Ascending aorta (tissue), 2 donors: ENCODE data around the gene SIL1. TPM values are rescaled to one million over a fixed set of nuclear protein-coding genes. Genes with fewer than 3 reads are reported as not detected.
A peak's percentile ranks its signal among the peaks of the same experiment; 100 is the strongest.

Experiments
- DNase-seq, 2 donors: peaks; one replicate each; pipeline ENCODE4 v3.0.0-alpha.2; 2019; ENCODE audit warnings: low spot score in 2 of 2
- H3K27ac ChIP-seq, 2 donors: fragments of 200-600 bp; sonication (generic); one replicate each; pipeline ENCODE4 v1.5.1; 2016 to 2017; ENCODE audit warnings: mild to moderate bottlenecking in 1 of 2
- H3K27me3 ChIP-seq: fragments of 200-600 bp; sonication (generic); one replicate; pipeline ENCODE4 v1.5.1; 2017
- H3K36me3 ChIP-seq, 2 donors: fragments of 200-600 bp; sonication (generic); one replicate each; pipeline ENCODE4 v1.5.1; 2016
- H3K4me1 ChIP-seq, 2 donors: fragments of 200-600 bp; sonication (generic); one replicate each; pipeline ENCODE4 v1.5.1; 2016 to 2017; ENCODE audit warnings: mild to moderate bottlenecking in 1 of 2
- H3K4me3 ChIP-seq, 2 donors: fragments of 200-600 bp; sonication (generic); one replicate each; pipeline ENCODE4 v1.5.1; 2016 to 2017; ENCODE audit warnings: mild to moderate bottlenecking in 1 of 2
- H3K9me3 ChIP-seq, 2 donors: fragments of 200-600 bp; sonication (generic); one replicate each; pipeline ENCODE4 v1.5.1; 2016
- intact Hi-C: fragments of 100-400 bp; cut with DNase I; formaldehyde crosslinking; loops from one replicate; pipeline ENCODE4 v1.15.1; 2023
- total RNA-seq: library from RNA; depleted of rRNA; stranded (reverse); fragments of >200 nt; gene quantifications from one replicate; pipeline ENCODE4 v1.1.0, GENCODE V29; 2016
- TF ChIP-seq, protein P1 (sequence below), 3 experiments: fragments of 200-600 bp in 2 of 3; fragments of 450-650 bp in 1 of 3; sonication (generic) in 2 of 3; IDR thresholded peaks; one replicate each; pipeline ENCODE4 v1.5.1; 2016 to 2019; ENCODE audit warnings: antibody characterized with exemption in 3 of 3, mild to moderate bottlenecking in 1 of 3, moderate library complexity in 1 of 3

SIL1 gene
- total RNA-seq, 1 donor from 2014 or later: 53.4 TPM

DNA sequence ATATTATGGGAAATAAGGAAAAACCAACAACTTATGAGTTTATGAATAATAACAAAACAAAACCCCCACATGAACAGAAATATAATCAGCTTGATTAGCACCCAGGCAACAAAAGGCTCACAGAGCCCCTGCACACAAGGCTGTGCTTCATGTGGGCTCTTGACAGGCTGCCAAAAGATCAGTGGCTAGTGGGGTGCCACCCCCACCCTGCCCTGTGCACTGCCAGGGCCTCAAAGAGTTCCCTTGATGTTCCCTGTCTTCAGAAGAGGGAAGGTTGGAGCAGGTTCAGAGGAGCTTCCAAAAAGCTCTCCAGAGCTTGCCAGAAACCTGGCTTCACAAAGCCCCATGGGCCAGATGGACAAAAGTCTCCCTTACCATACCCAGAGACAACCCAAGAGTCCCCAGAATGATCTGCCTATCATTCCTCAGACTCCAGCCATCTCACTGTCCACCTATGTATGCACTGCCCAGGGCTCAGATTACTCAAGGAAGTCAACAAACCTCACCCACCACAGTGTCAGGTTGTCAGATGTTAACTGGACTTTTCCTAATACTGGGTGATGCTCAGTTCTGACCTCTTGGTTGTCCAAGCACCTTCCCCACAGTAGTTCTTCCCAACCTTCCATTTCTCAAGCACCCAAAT lies 87.5 kb downstream of the SIL1 start:
- intact Hi-C loops: no loop called here
- Histone ChIP-seq H3K27ac (no peak overlapping the region), H3K36me3 (no peaks in the 10 kb centered on the region), H3K27me3 (no peaks in the 10 kb centered on the region), H3K9me3 (no peaks in the 10 kb centered on the region), H3K4me1 (peaks cover 0 to 22% of the 10 kb centered on the region in 2 donors), H3K4me3 (no peak overlapping the region)
- no peak for DNase-seq
- TF ChIP-seq, protein P1, sequence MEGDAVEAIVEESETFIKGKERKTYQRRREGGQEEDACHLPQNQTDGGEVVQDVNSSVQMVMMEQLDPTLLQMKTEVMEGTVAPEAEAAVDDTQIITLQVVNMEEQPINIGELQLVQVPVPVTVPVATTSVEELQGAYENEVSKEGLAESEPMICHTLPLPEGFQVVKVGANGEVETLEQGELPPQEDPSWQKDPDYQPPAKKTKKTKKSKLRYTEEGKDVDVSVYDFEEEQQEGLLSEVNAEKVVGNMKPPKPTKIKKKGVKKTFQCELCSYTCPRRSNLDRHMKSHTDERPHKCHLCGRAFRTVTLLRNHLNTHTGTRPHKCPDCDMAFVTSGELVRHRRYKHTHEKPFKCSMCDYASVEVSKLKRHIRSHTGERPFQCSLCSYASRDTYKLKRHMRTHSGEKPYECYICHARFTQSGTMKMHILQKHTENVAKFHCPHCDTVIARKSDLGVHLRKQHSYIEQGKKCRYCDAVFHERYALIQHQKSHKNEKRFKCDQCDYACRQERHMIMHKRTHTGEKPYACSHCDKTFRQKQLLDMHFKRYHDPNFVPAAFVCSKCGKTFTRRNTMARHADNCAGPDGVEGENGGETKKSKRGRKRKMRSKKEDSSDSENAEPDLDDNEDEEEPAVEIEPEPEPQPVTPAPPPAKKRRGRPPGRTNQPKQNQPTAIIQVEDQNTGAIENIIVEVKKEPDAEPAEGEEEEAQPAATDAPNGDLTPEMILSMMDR (IDR thresholded peaks at IDR 0.05): no peak

DNA sequence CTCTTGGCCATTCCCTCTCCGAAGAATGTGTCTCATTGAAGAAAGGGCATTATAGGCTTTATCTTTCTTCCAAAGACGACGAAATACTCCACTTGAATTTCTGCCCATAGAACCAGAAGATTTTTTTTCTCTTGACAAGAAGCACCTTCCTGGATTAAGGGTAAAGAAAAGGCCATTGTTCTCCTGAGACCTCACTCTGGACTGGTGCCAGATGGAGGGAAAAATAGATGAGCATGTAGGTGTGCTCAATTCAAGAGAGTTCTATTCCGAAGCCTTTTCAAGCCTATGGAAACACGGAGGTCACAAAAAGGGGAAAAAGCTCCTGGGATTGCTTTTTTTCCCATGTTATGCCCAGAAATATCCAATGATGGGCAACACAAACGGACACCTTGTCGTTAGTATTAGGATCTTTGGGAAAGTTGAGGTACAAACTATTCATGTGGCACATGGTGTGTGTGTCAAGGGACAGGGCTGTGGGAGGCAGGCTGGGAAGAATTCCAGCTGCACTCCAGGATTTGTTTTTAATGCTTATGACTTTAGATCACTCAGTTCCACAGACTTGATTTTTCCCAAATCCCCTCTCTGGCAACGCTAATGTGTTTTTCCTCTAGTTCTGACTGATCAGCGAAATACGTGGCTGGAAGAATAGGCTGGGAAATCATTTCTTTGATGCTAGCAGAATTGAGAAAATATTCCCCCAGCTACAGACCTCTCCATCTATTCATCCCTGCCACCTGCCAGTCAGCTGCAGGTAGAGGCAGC lies 89.9 kb downstream of the SIL1 start:
- no peaks in the 10 kb centered on the region for H3K27me3 ChIP-seq
- TF ChIP-seq, protein P1 (IDR thresholded peaks at IDR 0.05): no peak
- intact Hi-C loops: loop anchor here (2.0 kb wide), 1 partner anchor 35 kb away; no protein-coding TSS in a partner anchor
- no peaks in the 10 kb centered on the region for H3K9me3 ChIP-seq
- H3K4me1 ChIP-seq: peaks cover 0 to 41% of the 10 kb centered on the region in 2 donors
- no peak overlapping the region for H3K4me3 ChIP-seq
- H3K27ac ChIP-seq: peak overlapping the region; percentile 66 to 75
- no peaks in the 10 kb centered on the region for H3K36me3 ChIP-seq
- DNase-seq: peak in 1 of 2 donors; percentile 83

DNA sequence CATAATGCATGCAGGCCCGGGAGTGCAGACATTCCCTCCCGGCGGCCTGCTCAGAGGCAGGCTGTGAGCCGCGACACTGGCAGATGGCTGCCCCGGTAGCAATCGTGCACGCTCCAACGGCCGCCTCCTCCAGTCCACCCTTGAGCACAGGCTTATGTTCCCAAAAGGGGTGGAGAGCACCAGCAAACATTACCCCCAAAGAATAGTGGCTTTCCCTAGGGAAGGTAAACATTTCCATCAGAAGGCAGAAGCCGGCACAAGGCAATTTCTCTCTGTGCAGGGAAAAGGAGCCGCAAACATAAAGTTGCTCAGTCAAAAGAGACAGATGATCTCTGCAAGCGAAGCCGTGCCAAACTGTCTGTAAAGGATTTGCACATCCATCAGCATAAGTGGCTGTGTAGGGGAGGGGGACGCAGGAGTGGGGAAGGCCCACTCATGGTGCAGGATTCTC lies 92.5 kb downstream of the SIL1 start:
- Histone ChIP-seq H3K36me3 (no peaks in the 10 kb centered on the region), H3K4me1 (peaks cover 0 to 41% of the 10 kb centered on the region in 2 donors), H3K4me3 (peak overlapping the region; percentile 3 to 23), H3K27ac (peak overlapping the region; percentile 90 to 92), H3K27me3 (no peaks in the 10 kb centered on the region), H3K9me3 (no peaks in the 10 kb centered on the region)
- DNase-seq: no peak
- intact Hi-C loops: loop anchor here (1.0 kb wide), 1 partner anchor 93 kb away; the partner anchor contains the start of gene SIL1
- TF ChIP-seq, protein P1 (IDR thresholded peaks at IDR 0.05): no peak

DNA sequence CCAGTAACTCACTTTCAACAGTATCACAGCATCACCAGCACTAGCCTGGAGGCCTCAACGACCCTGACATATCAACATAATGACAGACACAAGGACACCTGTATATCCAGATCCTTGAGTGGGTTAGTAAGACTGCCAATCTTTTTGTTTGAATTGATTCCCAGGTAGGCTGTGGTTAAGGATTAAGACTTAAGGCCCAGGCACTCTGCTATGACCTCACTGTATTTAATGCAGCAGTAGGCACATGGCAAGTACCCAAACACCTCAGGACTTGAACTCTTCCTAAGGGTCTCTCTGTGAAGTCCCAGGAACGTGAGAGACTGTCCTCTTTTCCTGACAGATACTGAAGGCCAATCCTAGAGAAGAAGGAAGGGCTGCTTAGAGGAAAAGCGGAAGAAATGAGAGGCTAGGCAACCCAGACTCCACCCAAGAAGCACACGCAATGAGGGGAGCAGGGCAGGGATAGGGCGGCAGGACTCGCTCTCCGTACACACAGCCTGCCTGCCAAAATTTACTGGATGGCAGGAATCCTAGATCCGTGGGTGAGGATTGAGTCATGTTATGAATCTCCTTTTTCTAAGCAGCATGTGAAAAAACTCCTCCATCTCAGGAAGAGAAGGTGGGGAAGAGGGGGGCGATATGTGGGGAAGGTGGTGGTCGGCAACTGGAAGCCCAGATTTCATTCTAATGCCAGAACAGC lies 93.4 kb downstream of the SIL1 start:
- Histone ChIP-seq H3K27ac (peak overlapping the region; percentile 90 to 92), H3K36me3 (no peaks in the 10 kb centered on the region), H3K27me3 (no peaks in the 10 kb centered on the region), H3K4me3 (peak overlapping the region; percentile 3 to 23), H3K4me1 (peaks cover 0 to 39% of the 10 kb centered on the region in 2 donors), H3K9me3 (no peaks in the 10 kb centered on the region)
- TF ChIP-seq, protein P1 (IDR thresholded peaks at IDR 0.05): no peak
- peak; percentile 42 to 92 for DNase-seq
- intact Hi-C loops: loop anchor here (1.0 to 5.0 kb wide), 2 partner anchors 77 to 94 kb away; partner anchors contain the start of gene SIL1

DNA sequence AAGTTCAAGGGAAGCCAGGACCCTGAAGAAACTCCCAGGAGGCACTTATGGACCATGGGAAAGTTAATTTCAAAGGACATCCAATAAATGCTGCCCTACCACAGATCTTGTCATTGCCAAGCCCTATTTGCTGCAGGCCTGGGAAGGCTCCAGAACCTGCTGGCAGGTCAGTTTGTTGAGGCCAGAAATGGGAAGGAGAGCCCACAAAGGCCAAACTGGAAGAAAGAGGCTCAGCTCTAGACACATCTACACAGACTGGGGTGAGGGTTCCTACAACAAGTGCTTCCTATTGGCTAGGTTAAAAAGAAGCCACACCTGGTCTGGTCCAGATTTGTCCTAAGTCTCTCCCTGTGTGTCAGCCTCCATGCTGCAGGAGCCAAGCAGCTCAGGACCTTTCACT lies 94.4 kb downstream of the SIL1 start:
- TF ChIP-seq, protein P1 (IDR thresholded peaks at IDR 0.05): no peak
- no peak for DNase-seq
- no peak overlapping the region for H3K4me3 ChIP-seq
- peak overlapping the region; percentile 90 to 92 for H3K27ac ChIP-seq
- peaks cover 0 to 37% of the 10 kb centered on the region in 2 donors for H3K4me1 ChIP-seq
- intact Hi-C loops: loop anchor here (5.0 kb wide), 1 partner anchor 76 kb away; no protein-coding TSS in a partner anchor
- no peaks in the 10 kb centered on the region for H3K27me3 ChIP-seq
- no peaks in the 10 kb centered on the region for H3K9me3 ChIP-seq
- H3K36me3 ChIP-seq: no peaks in the 10 kb centered on the region
